Keratinocyte (primary cell): ENCODE results near the gene SERPINE2. TPM values are rescaled to one million over a fixed set of nuclear protein-coding genes. Genes with fewer than 3 reads are reported as not detected.

ENCODE experiments used
- DNase-seq: peaks from one replicate; pipeline ENCODE4 v3.0.0-alpha.2; 2011; ENCODE audit warnings: low read depth, missing footprints, low spot score
- FAIRE-seq: peaks from 2 replicates; lab custom pipeline; 2011; peaks lifted over from hg19 to GRCh38; lab: Jason Lieb, UNC
- H2AFZ ChIP-seq: 2 replicates; pipeline ENCODE4 v1.6.0; 2012; ENCODE audit warnings: low read length, control low read depth, inconsistent platforms; ENCODE audit not compliant: control insufficient read depth
- H3K27ac ChIP-seq: 2 replicates; pipeline ENCODE4 v1.5.1; 2011; ENCODE audit warnings: low read length; ENCODE audit not compliant: control insufficient read depth, insufficient read depth
- H3K27me3 ChIP-seq: 3 replicates; pipeline ENCODE4 v1.6.0; 2011; ENCODE audit warnings: low read length; ENCODE audit not compliant: control insufficient read depth, insufficient read depth; ENCODE audit errors: extremely low read depth
- H3K36me3 ChIP-seq, 2 experiments: 2 replicates in 1 of 2; 3 replicates in 1 of 2; pipeline ENCODE4 v1.5.1; 2011; ENCODE audit warnings: low read length in 2 of 2, mild to moderate bottlenecking in 1 of 2; ENCODE audit not compliant: control insufficient read depth in 2 of 2, insufficient read depth in 2 of 2; ENCODE audit errors: extremely low read depth in 1 of 2
- H3K4me1 ChIP-seq: 3 replicates; pipeline ENCODE4 v1.5.1; 2011; ENCODE audit warnings: low read length; ENCODE audit not compliant: control insufficient read depth, insufficient read depth; ENCODE audit errors: extremely low read depth
- H3K4me2 ChIP-seq: 3 replicates; pipeline ENCODE4 v1.6.0; 2011; ENCODE audit warnings: low read depth, low read length; ENCODE audit not compliant: control insufficient read depth, insufficient read depth; ENCODE audit errors: extremely low read depth
- H3K4me3 ChIP-seq, 3 experiments: fragments of 200-600 bp in 1 of 3; sonication (generic) in 1 of 3; 2 replicates in 2 of 3; 3 replicates in 1 of 3; pipeline ENCODE4 v1.5.1; 2011 to 2016; ENCODE audit warnings: low read length in 3 of 3, mild to moderate bottlenecking in 3 of 3, control low read depth in 2 of 3, inconsistent platforms in 1 of 3, low read depth in 1 of 3, mixed read lengths in 1 of 3, mixed run types in 1 of 3, moderate library complexity in 1 of 3; ENCODE audit not compliant: control insufficient read depth in 2 of 3, insufficient read depth in 2 of 3; ENCODE audit errors: extremely low read depth in 1 of 3
- H3K79me2 ChIP-seq: 2 replicates; pipeline ENCODE4 v1.6.0; 2012; ENCODE audit warnings: low read length; ENCODE audit not compliant: control insufficient read depth, insufficient read depth
- H3K9ac ChIP-seq: 3 replicates; pipeline ENCODE4 v1.6.0; 2011; ENCODE audit warnings: low read length; ENCODE audit not compliant: control insufficient read depth, insufficient read depth; ENCODE audit errors: extremely low read depth
- H3K9me1 ChIP-seq: 3 replicates; pipeline ENCODE4 v1.6.0; 2011; ENCODE audit warnings: low read length; ENCODE audit not compliant: control insufficient read depth, insufficient read depth; ENCODE audit errors: extremely low read depth
- H3K9me3 ChIP-seq: 2 replicates; pipeline ENCODE4 v1.5.1; 2012; ENCODE audit warnings: low read depth, low read length; ENCODE audit not compliant: control insufficient read depth
- H4K20me1 ChIP-seq: 3 replicates; pipeline ENCODE4 v1.6.0; 2011; ENCODE audit warnings: low read length; ENCODE audit not compliant: control insufficient read depth, insufficient read depth; ENCODE audit errors: extremely low read depth
- CTCF ChIP-seq, 3 experiments: IDR thresholded peaks in 1 of 3; conservative IDR thresholded peaks in 1 of 3; optimal IDR thresholded peaks in 1 of 3; 2 replicates in 2 of 3; 3 replicates in 1 of 3; pipeline versions ENCODE3 to v1.5.1; 2011; ENCODE audit warnings: low read length in 3 of 3, mild to moderate bottlenecking in 3 of 3, moderate library complexity in 2 of 3, control low read depth in 1 of 3, inconsistent platforms in 1 of 3; ENCODE audit not compliant: insufficient read depth in 2 of 3; ENCODE audit errors: extremely low read depth in 1 of 3
- EZH2 ChIP-seq: IDR thresholded peaks from one replicate; pipeline ENCODE4 v1.6.1; 2012; ENCODE audit warnings: inconsistent platforms, mild to moderate bottlenecking, low read length, moderate library complexity
- dilution Hi-C: fragments of 300-500 bp; cut with MboI; formaldehyde crosslinking; loops from one replicate; pipeline ENCODE4 v1.7.0; 2020; ENCODE audit warnings: low sequenced_read_pairs; ENCODE audit not compliant: extremely low pct_ligation_motif_present
- polyA plus RNA-seq, 5 experiments: library from polyadenylated mRNA; depleted of rRNA in 3 of 5; stranded (reverse) in 3 of 5; stranded (forward) in 1 of 5; unstranded in 1 of 5; fragments of >200 nt; gene quantifications; 1 replicate in 1 of 5; 2 replicates in 3 of 5; 3 replicates in 1 of 5; pipeline versions ENCODE4 v1.2.1 to v1.2.3, GENCODE V29; 2011 to 2012; ENCODE audit warnings: missing spikeins in 2 of 5, low read depth in 1 of 5, low replicate concordance in 1 of 5

The SERPINE2 gene
- polyA plus RNA-seq, 1 donor (not counting 4 experiments of a cell fraction or from before 2014, with no cell fraction given), result 306 TPM

DNA sequence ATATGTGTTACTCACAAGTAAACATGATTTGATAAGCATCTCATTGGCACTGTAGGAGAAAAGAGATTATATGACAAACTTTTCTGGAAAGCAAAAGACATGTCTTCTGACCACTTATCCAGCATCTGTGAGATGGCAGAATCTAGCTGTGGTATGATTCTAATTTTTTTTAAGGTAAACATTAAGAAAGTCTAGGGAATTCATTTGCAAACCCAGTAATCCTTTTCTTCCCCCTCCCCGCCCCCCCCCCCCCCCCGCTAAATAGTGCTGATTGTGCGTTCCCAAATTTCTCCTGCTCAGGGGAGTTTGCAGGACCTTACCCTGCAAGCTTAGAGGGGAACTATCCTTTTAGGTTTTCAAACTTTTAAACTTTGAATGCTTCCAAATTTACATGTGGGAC lies 69.8 kb downstream of the SERPINE2 start:
- H3K9me3 ChIP-seq, result no peaks in the 10 kb centered on the region
- no peak for FAIRE-seq
- dilution Hi-C loops, result no loop called here
- H4K20me1 ChIP-seq, result no peaks in the 10 kb centered on the region
- no peaks in the 10 kb centered on the region for H3K4me1 ChIP-seq
- no peaks in the 10 kb centered on the region for H3K27me3 ChIP-seq
- no peak overlapping the region for H2AFZ ChIP-seq
- no peak for TF ChIP-seq CTCF (optimal IDR thresholded peaks at IDR 0.05 in 1 of 3, IDR thresholded peaks at IDR 0.05 in 1 of 3, conservative IDR thresholded peaks at IDR 0.05 in 1 of 3; ENCODE audit: extremely low read depth in 1 of 3, insufficient read depth in 2 of 3, low read length in 3 of 3)
- no peak for TF ChIP-seq EZH2
- H3K9me1 ChIP-seq, result no peaks in the 10 kb centered on the region
- H3K9ac ChIP-seq, result no peak overlapping the region
- H3K4me3 ChIP-seq, result no peak overlapping the region
- peaks cover 2% of the 10 kb centered on the region for H3K79me2 ChIP-seq
- no peak overlapping the region for H3K4me2 ChIP-seq
- peaks cover 0 to 5% of the 10 kb centered on the region in 2 experiments for H3K36me3 ChIP-seq
- DNase-seq, result no peak
- no peak overlapping the region for H3K27ac ChIP-seq

DNA sequence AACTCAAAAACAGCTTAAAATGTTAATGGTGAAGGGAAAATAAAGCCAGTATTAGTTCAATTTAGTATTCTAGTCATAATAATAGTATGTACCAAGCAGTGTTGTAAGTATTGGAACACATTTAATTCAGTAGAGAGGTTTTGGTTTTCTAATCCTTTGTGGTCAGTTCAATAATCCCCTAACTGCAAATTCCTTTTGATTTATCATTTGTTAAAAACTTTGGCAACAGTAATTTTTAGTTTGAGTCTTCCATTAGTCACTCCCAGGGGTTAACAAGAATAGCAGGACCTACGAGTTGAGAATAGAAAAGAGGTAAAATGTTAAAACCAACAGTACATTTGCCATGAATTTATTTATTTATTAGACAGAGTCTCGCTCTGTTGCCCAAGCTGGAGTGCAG lies 71.1 kb downstream of the SERPINE2 start:
- Histone ChIP-seq H3K9me3 (no peaks in the 10 kb centered on the region), H3K27ac (no peak overlapping the region), H3K79me2 (peaks cover 9% of the 10 kb centered on the region), H3K4me1 (no peaks in the 10 kb centered on the region), H2AFZ (no peak overlapping the region), H3K27me3 (no peaks in the 10 kb centered on the region), H4K20me1 (no peaks in the 10 kb centered on the region), H3K4me2 (no peak overlapping the region), H3K4me3 (no peak overlapping the region), H3K36me3 (peaks cover 0 to 2% of the 10 kb centered on the region in 2 experiments), H3K9ac (no peak overlapping the region), H3K9me1 (no peaks in the 10 kb centered on the region)
- no peak for TF ChIP-seq CTCF (optimal IDR thresholded peaks at IDR 0.05 in 1 of 3, IDR thresholded peaks at IDR 0.05 in 1 of 3, conservative IDR thresholded peaks at IDR 0.05 in 1 of 3; ENCODE audit: extremely low read depth in 1 of 3, insufficient read depth in 2 of 3, low read length in 3 of 3)
- FAIRE-seq (no peak), DNase-seq (no peak)
- dilution Hi-C loops, result no loop called here
